Measurements from ENCODE around the gene LYRM2.

LYRM2 gene

GRCh38 chr6:89619567-89619966 lies 19.0 kb downstream of the LYRM2 start:
- Histone ChIP-seq H3F3A (ENCODE audit: insufficient read depth, low read length) (no peaks in the 10 kb centered on the region), H3K4me2 (ENCODE audit: low read depth, low read length) (no peak overlapping the region), H3K4me3 (ENCODE audit: low read length) (no peak overlapping the region), H3K79me2 (ENCODE audit: low read length) (no peaks in the 10 kb centered on the region), H3K9me2 (replicated peaks; ENCODE audit: insufficient read depth, low read length) (no peaks in the 10 kb centered on the region), H4K20me1 (ENCODE audit: insufficient read depth, low read length) (no peaks in the 10 kb centered on the region), H3K36me3 (replicated peaks; ENCODE audit: insufficient read depth, low read length) (no peaks in the 10 kb centered on the region), H3K27ac (ENCODE audit: low read length) (no peak overlapping the region), H3K9me3 (replicated peaks; ENCODE audit: insufficient read depth, low read length) (no peaks in the 10 kb centered on the region), H3K27me3 (replicated peaks; ENCODE audit: insufficient read depth, low read length) (no peaks in the 10 kb centered on the region), H3K9ac (ENCODE audit: low read length) (no peak overlapping the region), H2AFZ (ENCODE audit: low read length) (no peak overlapping the region), H3K4me1 (ENCODE audit: low read length) (no peaks in the 10 kb centered on the region)
- TF ChIP-seq EZH2 (optimal IDR thresholded peaks at IDR 0.05; ENCODE audit: low read depth, low read length) (no peak), CTCF (IDR thresholded peaks at IDR 0.05; ENCODE audit: low read length) (no peak), EZH2phosphoT487 (IDR thresholded peaks at IDR 0.05; ENCODE audit: low read length) (no peak)
- no peak for DNase-seq

GRCh38 chr6:89618026-89618425 lies 20.5 kb downstream of the LYRM2 start:
- no peaks in the 10 kb centered on the region for H3K27me3 ChIP-seq (replicated peaks; ENCODE audit: insufficient read depth, low read length)
- no peak for TF ChIP-seq EZH2 (optimal IDR thresholded peaks at IDR 0.05; ENCODE audit: low read depth, low read length)
- TF ChIP-seq CTCF (IDR thresholded peaks at IDR 0.05; ENCODE audit: low read length) = no peak
- no peak overlapping the region for H3K27ac ChIP-seq (ENCODE audit: low read length)
- no peaks in the 10 kb centered on the region for H3K79me2 ChIP-seq (ENCODE audit: low read length)
- H2AFZ ChIP-seq (ENCODE audit: low read length) = no peak overlapping the region
- H3K36me3 ChIP-seq (replicated peaks; ENCODE audit: insufficient read depth, low read length) = no peaks in the 10 kb centered on the region
- DNase-seq = no peak
- H3K9me2 ChIP-seq (replicated peaks; ENCODE audit: insufficient read depth, low read length) = no peaks in the 10 kb centered on the region
- no peaks in the 10 kb centered on the region for H3F3A ChIP-seq (ENCODE audit: insufficient read depth, low read length)
- H3K9ac ChIP-seq (ENCODE audit: low read length) = no peak overlapping the region
- H3K4me3 ChIP-seq (ENCODE audit: low read length) = no peak overlapping the region
- no peaks in the 10 kb centered on the region for H3K9me3 ChIP-seq (replicated peaks; ENCODE audit: insufficient read depth, low read length)
- H3K4me1 ChIP-seq (ENCODE audit: low read length) = no peaks in the 10 kb centered on the region
- no peak overlapping the region for H3K4me2 ChIP-seq (ENCODE audit: low read depth, low read length)
- H4K20me1 ChIP-seq (ENCODE audit: insufficient read depth, low read length) = no peaks in the 10 kb centered on the region

- Histone ChIP-seq H4K20me1 (ENCODE audit: insufficient read depth, low read length) (no peaks in the 10 kb centered on the region), H3K27ac (ENCODE audit: low read length) (no peak overlapping the region), H3K9me2 (replicated peaks; ENCODE audit: insufficient read depth, low read length) (no peaks in the 10 kb centered on the region), H3K79me2 (ENCODE audit: low read length) (no peaks in the 10 kb centered on the region), H3K36me3 (replicated peaks; ENCODE audit: insufficient read depth, low read length) (no peaks in the 10 kb centered on the region), H3K4me3 (ENCODE audit: low read length) (no peak overlapping the region), H3K4me2 (ENCODE audit: low read depth, low read length) (no peak overlapping the region), H2AFZ (ENCODE audit: low read length) (no peak overlapping the region), H3K4me1 (ENCODE audit: low read length) (peaks cover 8% of the 10 kb centered on the region), H3F3A (ENCODE audit: insufficient read depth, low read length) (peaks cover 3% of the 10 kb centered on the region; the same call in 1 of the 2 replicates), H3K9me3 (replicated peaks; ENCODE audit: insufficient read depth, low read length) (no peaks in the 10 kb centered on the region), H3K9ac (ENCODE audit: low read length) (no peak overlapping the region), H3K27me3 (replicated peaks; ENCODE audit: insufficient read depth, low read length) (no peaks in the 10 kb centered on the region)
- DNase-seq = no peak
- TF ChIP-seq EZH2 (optimal IDR thresholded peaks at IDR 0.05; ENCODE audit: low read depth, low read length) (no peak), EZH2phosphoT487 (IDR thresholded peaks at IDR 0.05; ENCODE audit: low read length) (no peak), CTCF (IDR thresholded peaks at IDR 0.05; ENCODE audit: low read length) (no peak)
Measured at GRCh38 chr6:89616531-89616930, 22.0 kb downstream of the LYRM2 start.

Data from MM.1S (cell line).